SU-DHL-6 (cell line): Measurements from ENCODE around the gene FOLH1.
"Not testable (repeated sequence)": the region's sequence is repeated elsewhere in the genome, so short reads cannot be mapped to it uniquely, and the experiment has no call there.

Source experiments
- H2AFZ ChIP-seq: fragments of 200-600 bp; sonication (generic); 2 replicates; pipeline ENCODE4 v1.6.1; 2014; ENCODE audit warnings: low read depth, mild to moderate bottlenecking, moderate library complexity, mixed read lengths, antibody characterized with exemption, low read length; ENCODE audit not compliant: severe bottlenecking
- H3F3A ChIP-seq: fragments of 200-600 bp; shearing (Covaris generic); 2 replicates; pipeline ENCODE4 v1.6.0; 2016; ENCODE audit warnings: antibody characterized with exemption, mild to moderate bottlenecking; ENCODE audit not compliant: insufficient read depth
- H3K27ac ChIP-seq: fragments of 200-600 bp; sonication (generic); 2 replicates; pipeline ENCODE4 v1.5.1; 2016; ENCODE audit warnings: low read depth, mild to moderate bottlenecking, low read length, moderate library complexity, mixed read lengths
- H3K27me3 ChIP-seq: fragments of 200-600 bp; sonication (generic), shearing (Covaris generic); 2 replicates; pipeline ENCODE4 v1.6.0; 2014; ENCODE audit warnings: mild to moderate bottlenecking, low read length
- H3K36me3 ChIP-seq: fragments of 200-600 bp; sonication (generic); 2 replicates; pipeline ENCODE4 v1.6.1; 2014; ENCODE audit warnings: mild to moderate bottlenecking, low read length, mixed read lengths
- H3K4me2 ChIP-seq: fragments of 300-600, 200-600 bp; shearing (Covaris generic), sonication (generic); 2 replicates; pipeline ENCODE4 v1.6.0; 2014; ENCODE audit warnings: low read length, low read depth, mild to moderate bottlenecking; ENCODE audit not compliant: poor library complexity, severe bottlenecking
- H3K4me3 ChIP-seq: fragments of 200-600 bp; sonication (generic); 2 replicates; pipeline ENCODE4 v1.5.1; 2014; ENCODE audit warnings: antibody characterized with exemption, low read length, mild to moderate bottlenecking, mixed read lengths; ENCODE audit not compliant: insufficient read depth, poor library complexity, severe bottlenecking
- H3K79me2 ChIP-seq: fragments of 200-600 bp; sonication (generic); 2 replicates; pipeline ENCODE4 v1.6.1; 2014; ENCODE audit warnings: mild to moderate bottlenecking, low read length, moderate library complexity; ENCODE audit not compliant: insufficient read depth
- H3K9ac ChIP-seq: fragments of 200-600 bp; sonication (generic); 2 replicates; pipeline ENCODE4 v1.7.0; 2014; ENCODE audit warnings: mild to moderate bottlenecking, low read length
- H3K9me2 ChIP-seq: fragments of 200-600 bp; sonication (generic); replicated peaks from 2 replicates; pipeline ENCODE4 v1.6.1; 2014; ENCODE audit warnings: low read length; ENCODE audit not compliant: insufficient read depth
- H3K9me3 ChIP-seq: fragments of 200-600 bp; sonication (generic); 2 replicates; pipeline ENCODE4 v1.6.1; 2014; ENCODE audit warnings: low read length, mixed read lengths; ENCODE audit not compliant: insufficient read depth
- H4K20me1 ChIP-seq: fragments of 200-600 bp; sonication (generic); 2 replicates; pipeline ENCODE4 v1.6.1; 2014; ENCODE audit warnings: low read depth, mild to moderate bottlenecking, antibody characterized with exemption, low read length, moderate library complexity, mixed read lengths

The FOLH1 gene

GRCh38 chr11:49186225-49186624 lies 22.2 kb downstream of the FOLH1 start:
- not testable (repeated sequence) for H3K9me2 ChIP-seq, H3K9ac ChIP-seq, H3K27ac ChIP-seq, H4K20me1 ChIP-seq, H3F3A ChIP-seq, H3K79me2 ChIP-seq, H3K36me3 ChIP-seq, H3K9me3 ChIP-seq, H3K27me3 ChIP-seq, H3K4me2 ChIP-seq, H3K4me3 ChIP-seq, H2AFZ ChIP-seq

- H3K27me3 ChIP-seq, H3K4me3 ChIP-seq, H3K9me2 ChIP-seq, H3K27ac ChIP-seq, H2AFZ ChIP-seq, H3F3A ChIP-seq, H3K79me2 ChIP-seq, H4K20me1 ChIP-seq, H3K9me3 ChIP-seq, H3K36me3 ChIP-seq, H3K4me2 ChIP-seq, H3K9ac ChIP-seq: not testable (repeated sequence)
These were observed 22.8 kb downstream of the FOLH1 start for GRCh38 chr11:49185597-49185996.

GRCh38 chr11:49184756-49185155 lies 23.6 kb downstream of the FOLH1 start:
- H4K20me1 ChIP-seq, H3K27ac ChIP-seq: not testable (repeated sequence)

GRCh38 chr11:49177936-49178335 lies 30.5 kb downstream of the FOLH1 start:
- not testable (repeated sequence) for H3K27me3 ChIP-seq, H3K9me2 ChIP-seq, H3K4me2 ChIP-seq, H3K9me3 ChIP-seq, H3K36me3 ChIP-seq, H3K4me3 ChIP-seq, H3K79me2 ChIP-seq, H4K20me1 ChIP-seq, H3F3A ChIP-seq, H2AFZ ChIP-seq, H3K27ac ChIP-seq, H3K9ac ChIP-seq

More at GRCh38 chr11:49184756-49185155, 23.6 kb downstream of the FOLH1 start:
- H3F3A ChIP-seq, H3K9ac ChIP-seq, H3K27me3 ChIP-seq, H2AFZ ChIP-seq, H3K9me3 ChIP-seq, H3K79me2 ChIP-seq, H3K4me3 ChIP-seq, H3K4me2 ChIP-seq, H3K36me3 ChIP-seq, H3K9me2 ChIP-seq: not testable (repeated sequence)

GRCh38 chr11:49175378-49175777 lies 33.0 kb downstream of the FOLH1 start:
- not testable (repeated sequence) for H3K9ac ChIP-seq, H3K79me2 ChIP-seq, H3K4me3 ChIP-seq, H2AFZ ChIP-seq, H3K9me2 ChIP-seq, H3F3A ChIP-seq, H3K27me3 ChIP-seq, H4K20me1 ChIP-seq, H3K4me2 ChIP-seq, H3K27ac ChIP-seq, H3K9me3 ChIP-seq, H3K36me3 ChIP-seq

GRCh38 chr11:49174691-49175366 lies 33.6 kb downstream of the FOLH1 start:
- not testable (repeated sequence) for H4K20me1 ChIP-seq, H2AFZ ChIP-seq, H3K9ac ChIP-seq, H3K36me3 ChIP-seq, H3K79me2 ChIP-seq, H3K4me2 ChIP-seq, H3K4me3 ChIP-seq, H3K9me2 ChIP-seq, H3K9me3 ChIP-seq, H3K27me3 ChIP-seq, H3F3A ChIP-seq, H3K27ac ChIP-seq

- not testable (repeated sequence) for H3K27ac ChIP-seq, H3K27me3 ChIP-seq, H3K9me2 ChIP-seq, H3K4me3 ChIP-seq, H3K36me3 ChIP-seq, H3K4me2 ChIP-seq, H4K20me1 ChIP-seq, H3K9ac ChIP-seq, H3K9me3 ChIP-seq, H3K79me2 ChIP-seq, H2AFZ ChIP-seq, H3F3A ChIP-seq
These were observed 36.8 kb downstream of the FOLH1 start for GRCh38 chr11:49171613-49172012.

GRCh38 chr11:49169579-49169978 lies 38.8 kb downstream of the FOLH1 start:
- H3K36me3 ChIP-seq, H3K27ac ChIP-seq, H3K79me2 ChIP-seq, H2AFZ ChIP-seq, H3K4me2 ChIP-seq, H3K4me3 ChIP-seq, H3K9ac ChIP-seq, H3F3A ChIP-seq, H3K9me2 ChIP-seq, H3K27me3 ChIP-seq, H4K20me1 ChIP-seq, H3K9me3 ChIP-seq: not testable (repeated sequence)
